GM18526 (cell line): ENCODE data around the gene SUCO.

Source experiments
- POLR2A ChIP-seq: IDR thresholded peaks from 3 replicates; pipeline ENCODE4 v1.6.1; 2011; ENCODE audit not compliant: insufficient read length; ENCODE audit errors: extremely low read depth

The SUCO gene

DNA sequence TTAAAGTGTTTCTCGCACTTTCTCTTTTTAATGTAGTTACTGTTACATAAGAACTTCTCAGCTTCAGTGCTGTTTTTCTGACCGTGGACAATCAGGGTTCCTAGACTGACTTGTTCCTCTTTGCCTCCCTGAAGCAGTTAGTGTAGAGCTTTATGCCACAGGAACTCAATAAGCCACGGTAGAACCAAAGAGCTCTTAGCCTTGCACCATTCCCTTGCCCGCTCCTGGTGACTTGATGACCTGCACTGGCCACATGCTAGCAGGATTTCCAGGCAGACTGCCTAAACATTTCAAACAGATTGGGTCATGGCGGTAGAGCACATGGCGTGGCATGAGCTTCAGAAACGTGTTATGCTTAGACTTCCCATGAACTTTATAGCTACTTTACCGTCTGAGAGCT lies 107.2 kb downstream of the SUCO start:
- TF ChIP-seq POLR2A = no peak

DNA sequence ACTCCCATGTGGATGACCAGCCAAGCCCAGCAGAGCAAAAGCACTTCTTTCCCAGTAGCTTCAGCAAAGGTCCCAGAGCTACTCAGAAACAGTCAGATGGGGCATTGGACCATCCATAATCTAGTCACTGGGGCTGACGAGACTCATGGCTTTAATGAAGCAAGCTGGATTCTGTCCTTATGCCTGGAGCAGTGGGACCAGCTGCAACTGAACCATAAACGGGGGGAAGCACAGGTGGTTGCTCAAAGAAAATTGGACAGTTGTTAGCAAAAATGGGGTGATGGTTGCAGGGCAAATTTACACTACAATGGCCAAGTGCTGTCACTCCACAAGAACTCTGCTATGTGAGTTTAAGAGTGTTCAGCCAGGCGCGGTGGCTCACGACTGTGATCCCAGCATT lies 108.5 kb downstream of the SUCO start:
- no peak for TF ChIP-seq POLR2A

DNA sequence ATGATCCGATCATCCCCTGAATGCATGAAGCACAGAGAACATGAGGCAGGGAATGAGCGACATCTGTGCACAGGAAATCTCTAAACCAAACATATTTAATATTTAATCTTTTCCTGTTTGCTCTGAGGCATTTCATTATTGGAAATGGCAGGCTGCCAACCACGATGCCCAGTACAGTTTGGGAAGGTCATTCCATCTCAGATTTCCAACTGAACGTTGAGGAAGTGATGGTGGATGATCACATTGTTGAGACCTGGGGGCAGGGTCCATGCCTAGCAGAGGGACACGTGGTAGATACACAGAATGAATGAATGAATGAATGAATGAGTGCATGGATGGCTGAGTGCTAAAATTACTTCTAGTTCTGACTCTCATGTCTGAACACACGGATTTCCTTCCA lies 110.0 kb downstream of the SUCO start:
- no peak for TF ChIP-seq POLR2A

- no peak for TF ChIP-seq POLR2A
Observed at GRCh38 chr1:172646653-172647052, 113.7 kb downstream of the SUCO start.

GRCh38 chr1:172647110-172647564 lies 114.2 kb downstream of the SUCO start:
- TF ChIP-seq POLR2A = no peak

DNA sequence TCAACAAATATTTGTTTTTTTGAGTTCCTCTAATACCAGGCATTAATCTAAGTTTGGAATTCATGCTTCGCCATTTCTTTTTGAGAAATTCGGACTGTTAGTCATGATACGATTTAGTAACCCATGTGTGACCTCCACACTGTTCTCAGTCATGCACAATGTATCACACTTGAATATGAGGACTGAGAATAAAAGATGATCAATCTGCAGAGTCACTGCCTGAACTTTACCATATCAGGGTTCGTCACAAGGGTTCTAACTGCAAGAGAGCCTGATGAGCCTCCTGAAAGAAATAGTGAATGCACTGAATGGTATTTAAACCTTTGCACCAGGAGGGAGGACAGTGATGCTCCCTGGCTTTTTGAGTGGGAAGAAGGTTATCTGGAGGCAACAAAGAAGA lies 115.0 kb downstream of the SUCO start:
- no peak for TF ChIP-seq POLR2A

DNA sequence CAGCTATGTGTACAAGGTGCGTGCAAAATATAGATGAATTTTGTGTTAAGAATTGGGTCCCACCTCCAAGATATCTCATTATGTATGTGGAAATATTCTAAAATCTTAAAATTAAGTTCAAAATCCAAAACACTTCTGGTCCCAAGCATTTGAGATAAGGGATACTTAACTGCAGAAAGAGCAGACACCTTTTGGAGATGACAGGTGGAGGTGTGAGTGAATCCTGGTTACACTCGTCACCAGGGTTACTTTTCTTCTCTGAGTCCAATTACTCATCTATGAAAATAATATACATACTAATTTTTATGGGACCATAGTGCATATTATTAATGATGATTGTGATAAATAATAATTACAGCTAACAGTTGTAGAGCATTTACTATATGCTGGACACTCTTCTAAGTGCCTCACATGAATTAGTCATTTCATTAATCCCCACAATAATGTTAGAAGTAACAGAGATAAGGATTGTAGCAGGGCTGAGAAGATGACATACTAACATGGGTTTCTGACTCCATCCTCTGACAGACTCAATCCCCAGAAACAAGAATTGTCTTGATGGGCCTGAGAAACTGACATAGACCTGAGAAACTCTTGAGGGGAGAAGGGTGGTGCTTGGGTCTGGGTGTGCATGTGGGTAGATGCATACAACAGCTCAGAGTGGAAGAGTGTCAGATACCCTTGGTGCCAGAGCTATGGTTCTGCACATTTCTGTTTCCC lies 117.7 kb downstream of the SUCO start:
- no peak for TF ChIP-seq POLR2A

DNA sequence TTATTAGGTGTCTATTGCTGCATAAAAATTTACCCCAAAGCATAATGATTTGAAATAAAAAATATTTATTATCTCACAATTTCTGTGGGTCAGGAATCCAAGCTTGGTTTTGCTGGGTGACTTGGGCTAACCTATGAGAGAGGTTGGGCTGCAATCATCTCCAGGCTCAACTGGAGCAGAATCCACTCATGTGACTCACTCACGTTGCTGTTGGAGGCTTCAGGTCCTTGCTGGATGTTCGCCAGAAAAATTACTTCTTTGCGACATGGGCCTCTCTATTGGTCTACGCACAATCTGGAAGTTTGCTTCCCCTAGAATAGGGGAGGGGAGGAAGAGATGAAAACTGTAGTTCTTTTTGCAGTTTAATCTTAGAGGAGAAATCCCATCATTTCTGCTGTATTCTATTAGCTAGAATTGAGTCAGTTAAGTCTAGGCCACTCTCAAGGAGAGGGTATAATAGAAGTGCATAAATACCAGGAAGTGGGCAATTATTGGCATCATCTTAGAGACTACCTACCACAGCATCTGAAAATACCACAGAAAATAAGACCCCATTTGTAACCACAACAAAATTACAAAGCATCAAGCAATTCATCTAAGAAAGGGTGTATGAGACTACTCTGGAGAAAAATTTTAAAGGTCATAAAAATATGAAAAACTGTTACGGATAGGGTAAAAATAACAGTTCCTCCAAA lies 120.2 kb downstream of the SUCO start:
- TF ChIP-seq POLR2A = no peak

DNA sequence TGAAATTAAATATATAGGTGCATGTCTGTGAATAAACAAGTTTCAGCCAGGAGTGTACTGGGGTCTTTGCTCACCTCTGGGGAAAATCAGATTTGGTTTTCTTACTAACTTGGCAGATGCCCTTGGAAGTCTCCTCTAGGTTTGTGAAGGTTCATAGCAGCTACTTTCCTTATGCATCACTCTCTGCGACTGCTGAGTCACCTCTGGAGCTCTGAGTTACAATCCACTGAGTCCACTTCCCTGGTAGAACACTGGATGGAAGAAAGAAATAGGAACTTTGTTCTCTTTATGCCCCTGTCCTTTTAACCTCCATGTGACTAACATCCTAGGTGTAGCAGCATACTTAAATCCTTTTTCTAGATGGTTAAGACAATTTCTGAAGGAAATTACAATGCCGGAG lies 121.6 kb downstream of the SUCO start:
- no peak for TF ChIP-seq POLR2A

DNA sequence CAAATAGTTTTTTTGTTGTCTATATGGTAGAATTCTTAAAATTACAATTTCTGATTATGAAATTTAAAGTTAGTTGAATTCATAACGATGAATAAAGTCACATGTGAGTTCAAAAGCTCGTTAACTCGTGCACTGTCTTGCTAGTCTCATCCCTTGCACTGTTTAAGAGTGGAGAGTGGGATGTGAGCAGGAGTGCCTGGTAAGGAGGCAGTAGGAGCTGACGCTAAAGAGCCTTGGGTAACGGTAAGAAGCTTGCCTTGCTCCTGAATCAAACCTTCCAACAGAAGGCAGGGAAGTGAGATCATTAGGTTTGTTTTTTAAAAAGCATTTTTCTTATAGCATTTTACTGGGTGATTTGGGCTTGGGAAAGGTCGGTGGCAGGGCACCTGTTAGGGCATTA lies 123.6 kb downstream of the SUCO start:
- no peak for TF ChIP-seq POLR2A

DNA sequence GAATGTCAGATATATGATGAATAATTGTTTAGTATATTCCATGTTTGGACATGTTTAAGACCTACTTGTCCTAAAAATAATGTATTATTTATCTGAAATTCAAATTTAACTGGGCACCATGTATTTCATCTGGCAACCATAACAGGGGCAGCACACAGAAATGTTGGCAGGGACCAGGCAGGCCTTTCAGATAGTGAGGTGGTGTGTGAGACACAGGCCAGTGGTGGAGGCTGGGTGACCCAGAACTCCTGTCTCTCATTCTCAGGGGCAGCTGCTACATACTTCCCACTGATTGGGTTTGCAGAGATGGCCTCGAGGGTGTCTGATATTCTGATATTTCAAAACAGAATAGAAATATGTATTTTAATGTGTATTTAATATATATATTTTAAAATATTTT lies 124.6 kb downstream of the SUCO start:
- TF ChIP-seq POLR2A = no peak

DNA sequence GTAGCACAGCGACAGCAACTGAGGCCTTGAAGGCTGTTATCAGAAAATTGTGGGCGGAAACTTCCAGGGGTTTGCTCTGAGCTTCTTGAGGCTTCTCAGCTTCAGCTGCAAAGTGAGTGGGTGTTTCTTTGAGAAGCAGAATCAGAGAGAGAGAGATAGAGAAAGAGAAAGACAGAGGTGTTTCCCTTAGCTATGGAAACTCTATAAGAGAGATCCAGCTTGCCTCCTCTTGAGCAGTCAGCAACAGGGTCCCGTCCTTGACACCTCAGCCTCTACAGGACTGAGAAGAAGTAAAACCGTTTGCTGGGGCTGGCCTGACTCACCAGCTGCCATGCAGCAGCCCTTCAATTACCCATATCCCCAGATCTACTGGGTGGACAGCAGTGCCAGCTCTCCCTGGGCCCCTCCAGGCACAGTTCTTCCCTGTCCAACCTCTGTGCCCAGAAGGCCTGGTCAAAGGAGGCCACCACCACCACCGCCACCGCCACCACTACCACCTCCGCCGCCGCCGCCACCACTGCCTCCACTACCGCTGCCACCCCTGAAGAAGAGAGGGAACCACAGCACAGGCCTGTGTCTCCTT lies 126.0 kb downstream of the SUCO start, which contains the start of gene FASLG:
TSS of gene FASLG (plus strand) at position 233 of the 583 bp plus-strand sequence. CDS start at position 332, 99 bp downstream.
- TF ChIP-seq POLR2A = no peak

DNA sequence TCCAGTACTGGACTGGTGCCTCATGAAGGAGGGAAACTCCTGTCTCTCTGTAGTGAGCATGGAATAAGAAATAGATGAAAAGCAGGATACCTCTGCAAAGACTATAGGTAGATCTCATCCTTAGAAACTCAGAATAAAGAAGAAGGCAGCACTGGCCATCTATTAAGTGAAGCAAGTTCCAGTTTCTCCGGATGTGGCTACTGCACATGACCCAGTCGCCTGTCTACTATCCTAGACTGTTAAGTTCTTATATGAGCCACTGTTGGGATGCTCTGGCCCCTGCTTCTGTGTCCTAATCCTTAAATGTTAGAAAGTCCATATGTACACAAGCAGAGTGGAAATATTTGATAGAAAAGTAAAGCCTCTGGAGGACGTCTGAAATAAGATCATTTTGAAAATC lies 128.2 kb downstream of the SUCO start:
- TF ChIP-seq POLR2A = no peak
